Endothelial cell of hepatic sinusoid (primary cell): ENCODE measurements around the gene SSPN.

Experiments used
- in situ Hi-C: cut with HindIII; loops from 2 replicates; pipeline ENCODE4 v1.10.0; 2017; ENCODE audit warnings: low sequenced_read_pairs

SSPN gene

DNA sequence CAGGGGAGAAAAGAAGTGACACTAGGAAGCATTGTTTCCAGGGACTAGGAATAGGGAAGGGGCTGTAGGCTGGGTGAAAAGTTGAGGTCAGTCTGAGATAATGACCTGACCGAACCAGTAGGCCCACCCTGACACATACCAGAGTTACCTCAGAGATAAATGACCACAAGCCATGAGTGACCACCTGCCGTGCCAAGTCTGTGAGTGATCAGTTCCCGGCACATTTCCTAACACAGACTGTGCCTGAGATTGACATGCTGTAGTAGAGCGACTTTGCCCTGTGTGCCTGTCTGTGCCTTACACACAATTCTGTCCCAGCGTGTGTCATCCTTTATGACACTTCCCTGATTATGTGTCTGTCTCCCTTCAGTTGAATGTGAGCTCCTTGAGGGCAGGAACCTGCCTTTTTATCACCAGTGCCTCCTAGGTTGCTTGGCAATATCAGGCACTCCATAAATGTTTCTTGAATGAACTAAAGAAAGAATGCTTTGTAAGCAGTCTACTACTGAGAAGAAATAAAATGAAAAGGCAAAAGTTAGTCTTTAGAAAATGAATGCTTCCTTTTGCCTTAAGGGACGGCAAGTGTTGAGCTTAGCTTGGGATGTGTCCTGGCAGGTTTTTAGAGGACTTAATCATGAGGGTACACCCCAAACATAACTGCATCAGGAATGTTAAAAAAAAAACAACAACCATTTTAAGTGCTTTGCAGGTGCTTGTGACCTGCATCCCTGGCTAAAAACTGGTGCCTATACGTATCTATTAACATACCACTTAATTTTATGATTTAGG lies 9.6 kb upstream of the SSPN start:
- in situ Hi-C loops: no loop called here

DNA sequence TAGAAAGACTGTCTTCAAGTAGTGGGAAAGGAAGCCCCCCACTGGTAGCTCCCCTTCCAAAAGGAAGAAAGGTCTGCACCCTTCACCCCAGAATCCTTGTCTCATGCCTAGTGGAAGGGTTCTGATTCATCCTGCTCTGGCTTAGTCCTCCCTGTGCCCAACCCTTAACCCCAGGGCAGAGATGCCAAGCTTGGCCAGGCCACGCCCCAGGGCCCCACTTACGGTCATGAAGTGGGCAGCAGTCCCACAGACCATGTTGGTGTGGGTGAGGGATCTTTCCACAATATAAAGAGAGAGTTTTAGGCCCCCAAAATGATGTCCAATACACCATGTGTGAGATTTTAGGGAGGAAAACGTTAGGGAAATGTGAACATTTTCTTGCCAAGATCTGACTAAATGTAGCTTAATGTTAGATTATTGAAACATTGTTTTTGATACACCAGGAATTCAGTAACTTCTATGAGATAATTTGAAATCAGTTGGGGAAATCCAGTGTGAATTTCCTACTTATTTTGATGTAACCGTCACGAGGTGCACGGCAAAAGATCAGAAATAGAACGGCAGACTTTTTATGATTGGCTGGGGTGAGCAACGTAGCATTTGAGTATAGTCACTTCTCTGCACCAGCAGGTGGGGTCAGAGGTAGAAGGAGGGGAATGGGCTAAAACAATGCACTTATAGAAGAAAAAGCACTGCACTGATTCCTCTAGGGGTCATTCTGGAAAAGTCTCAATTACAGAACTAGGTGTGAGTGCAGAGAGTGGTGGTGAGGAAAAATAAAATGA lies 8.2 kb upstream of the SSPN start:
- in situ Hi-C loops: no loop called here

- in situ Hi-C loops: no loop called here
Observed at GRCh38 chr12:26188127-26188526, 7.2 kb upstream of the SSPN start.

DNA sequence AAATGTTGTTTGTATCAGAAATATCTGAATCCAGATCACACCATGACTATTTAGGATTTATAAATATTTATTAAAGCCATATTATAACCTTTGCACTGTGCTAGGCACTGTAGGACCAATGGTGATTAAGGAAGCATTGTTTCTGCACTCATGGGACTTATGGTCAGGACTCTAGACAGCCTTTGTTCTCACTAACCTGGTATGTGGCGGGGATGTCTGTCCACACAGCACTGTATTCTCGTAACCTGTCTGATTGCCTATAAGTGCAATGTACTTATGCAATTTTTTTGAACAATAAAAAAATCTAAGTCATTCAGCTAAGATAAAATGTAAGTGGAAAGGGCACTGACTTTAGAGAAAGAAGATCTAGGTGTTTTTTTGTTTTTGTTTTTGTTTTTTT lies 6.7 kb upstream of the SSPN start:
- in situ Hi-C loops: no loop called here

GRCh38 chr12:26192142-26192541 lies 3.2 kb upstream of the SSPN start:
- in situ Hi-C loops: no loop called here

- in situ Hi-C loops: no loop called here
Observed at GRCh38 chr12:26193539-26193938, 1.8 kb upstream of the SSPN start.

GRCh38 chr12:26195641-26196420 lies 458 bp downstream of the SSPN start:
- in situ Hi-C loops: no loop called here

DNA sequence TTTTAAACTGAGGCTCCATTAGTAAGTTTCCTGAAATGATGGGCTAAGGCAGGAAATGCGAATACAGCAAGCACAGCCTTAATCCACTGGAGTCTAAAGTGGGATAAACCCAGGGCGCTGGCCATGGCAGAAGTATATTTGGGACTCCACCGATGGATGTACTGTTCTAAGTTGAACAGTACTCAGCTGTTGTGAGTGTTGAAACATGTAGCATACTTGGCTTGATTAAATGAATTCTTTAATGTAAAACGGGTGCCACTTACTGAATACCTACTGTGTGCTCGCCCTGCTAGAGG lies 996 bp downstream of the SSPN start:
- in situ Hi-C loops: no loop called here

GRCh38 chr12:26197832-26198231 lies 2.5 kb downstream of the SSPN start:
- in situ Hi-C loops: no loop called here

- in situ Hi-C loops: no loop called here
Observed at GRCh38 chr12:26198742-26199141, 3.4 kb downstream of the SSPN start.

DNA sequence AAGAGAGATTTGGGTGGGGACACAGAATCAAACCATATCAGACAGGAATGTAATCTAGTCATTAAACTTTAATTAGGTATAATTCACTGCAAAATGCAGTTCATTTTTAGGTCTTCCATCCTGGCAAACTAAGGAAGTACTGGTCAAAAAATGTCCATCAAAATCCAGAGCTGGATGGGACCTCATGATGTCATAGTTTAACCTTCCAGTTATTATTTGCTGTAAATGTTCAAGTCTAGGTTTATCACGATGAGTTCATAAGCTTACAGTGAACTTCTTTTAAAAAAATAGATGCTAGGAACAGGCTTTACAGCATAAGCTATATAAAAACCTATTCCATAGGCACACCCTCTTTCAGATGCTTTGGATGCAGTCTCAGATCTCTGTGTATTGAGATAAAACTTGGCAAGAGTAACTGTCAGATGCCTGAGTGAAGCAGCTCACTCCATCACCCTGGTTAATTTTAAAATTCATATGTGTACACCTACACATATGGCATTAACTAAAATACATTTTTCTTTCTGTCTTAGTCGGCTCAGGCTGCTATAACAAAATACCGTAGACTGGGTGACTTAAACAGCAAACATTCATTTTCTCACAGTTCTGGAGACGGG lies 7.9 kb downstream of the SSPN start:
- in situ Hi-C loops: no loop called here

GRCh38 chr12:26204612-26205289 lies 9.4 kb downstream of the SSPN start:
- in situ Hi-C loops: no loop called here

DNA sequence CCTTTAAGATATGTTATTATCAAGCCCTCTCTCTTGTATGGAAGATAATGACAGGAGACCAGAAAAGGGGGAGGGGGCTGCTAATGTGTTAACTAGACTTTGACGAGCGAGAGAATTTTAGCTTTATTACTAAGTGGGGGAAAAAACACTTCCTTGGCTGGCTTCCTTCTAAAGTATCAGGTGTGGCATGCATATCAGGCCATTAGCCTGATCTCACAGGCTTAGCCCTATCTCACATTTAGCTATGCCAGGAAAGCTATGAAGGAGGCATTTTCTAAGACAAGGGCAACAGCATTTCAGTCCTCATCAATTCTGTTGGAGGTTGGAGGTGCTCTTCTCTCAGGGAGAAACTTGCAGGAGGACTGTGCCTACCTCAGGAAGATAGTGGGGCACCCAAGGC lies 9.9 kb downstream of the SSPN start:
- in situ Hi-C loops: no loop called here

DNA sequence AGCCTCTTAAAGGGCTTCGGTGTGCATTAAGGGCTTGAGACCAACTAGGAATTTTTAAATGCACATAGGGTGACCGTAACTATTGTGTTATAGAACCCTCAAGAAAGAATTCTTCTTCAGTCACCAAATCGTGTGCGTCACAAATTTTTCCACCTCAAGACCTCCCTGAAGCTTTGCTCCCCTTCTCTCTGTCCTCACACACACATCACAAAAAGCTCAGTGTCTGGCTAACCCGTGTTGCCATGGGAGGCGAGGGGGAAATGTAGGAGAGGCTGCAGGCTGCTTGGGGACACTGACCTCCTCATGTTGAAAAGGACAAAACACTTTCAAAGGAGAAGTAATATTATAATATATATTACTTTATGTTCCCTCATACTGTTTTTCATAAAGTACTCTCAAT lies 10.6 kb downstream of the SSPN start:
- in situ Hi-C loops: no loop called here

- in situ Hi-C loops: no loop called here
Observed at GRCh38 chr12:26211331-26211730, 16.0 kb downstream of the SSPN start.

GRCh38 chr12:26212396-26212795 lies 17.0 kb downstream of the SSPN start:
- in situ Hi-C loops: no loop called here

GRCh38 chr12:26212988-26213387 lies 17.6 kb downstream of the SSPN start:
- in situ Hi-C loops: no loop called here

- in situ Hi-C loops: no loop called here
Observed at GRCh38 chr12:26214121-26214520, 18.7 kb downstream of the SSPN start.

- in situ Hi-C loops: no loop called here
Observed at GRCh38 chr12:26219736-26220135, 24.4 kb downstream of the SSPN start.

- in situ Hi-C loops: no loop called here
Observed at GRCh38 chr12:26224657-26225056, 29.3 kb downstream of the SSPN start.

- in situ Hi-C loops: no loop called here
Observed at GRCh38 chr12:26226122-26226521, 30.7 kb downstream of the SSPN start.
